Daoy (cell line): ENCODE results near the gene NAB1. TPM values are rescaled to one million over a fixed set of nuclear protein-coding genes. Genes with fewer than 3 reads are reported as not detected.

Source experiments
- DNase-seq: peaks from one replicate; pipeline ENCODE4 v3.0.0-alpha.2; 2015; ENCODE audit warnings: low read depth
- total RNA-seq: library from RNA; depleted of rRNA; stranded (reverse); fragments of >200 nt; shearing (Covaris generic); gene quantifications from 2 replicates; pipeline ENCODE4 v1.2.3, GENCODE V29; 2014; rRNA removed

The NAB1 gene
- total RNA-seq, 1 experiment from 2014 or later: 47.6 TPM

- no peak for DNase-seq
Measured at GRCh38 chr2:190713471-190713870, 64.6 kb downstream of the NAB1 start.

- no peak for DNase-seq
Measured at GRCh38 chr2:190714958-190715357, 66.1 kb downstream of the NAB1 start.

- no peak for DNase-seq
Measured at GRCh38 chr2:190716176-190716807, 67.4 kb downstream of the NAB1 start.

GRCh38 chr2:190717306-190717705 is 68.4 kb downstream of the NAB1 start:
- peak; percentile 31 for DNase-seq

- peak; percentile 30 for DNase-seq
Measured at GRCh38 chr2:190717764-190718651, 69.1 kb downstream of the NAB1 start.

GRCh38 chr2:190718652-190719526 is 70.0 kb downstream of the NAB1 start:
- peak; percentile 94 for DNase-seq

- no peak for DNase-seq
Measured at GRCh38 chr2:190720276-190720675, 71.4 kb downstream of the NAB1 start.

GRCh38 chr2:190720691-190721090 is 71.8 kb downstream of the NAB1 start:
- no peak for DNase-seq

- no peak for DNase-seq
Measured at GRCh38 chr2:190722061-190722759, 73.3 kb downstream of the NAB1 start.

GRCh38 chr2:190722835-190723234 is 74.0 kb downstream of the NAB1 start:
- DNase-seq: no peak

GRCh38 chr2:190723397-190724090 is 74.7 kb downstream of the NAB1 start:
- no peak for DNase-seq

GRCh38 chr2:190726255-190726654 is 77.4 kb downstream of the NAB1 start:
- no peak for DNase-seq

- no peak for DNase-seq
Measured at GRCh38 chr2:190736355-190736754, 87.5 kb downstream of the NAB1 start.

- no peak for DNase-seq
Measured at GRCh38 chr2:190740449-190740848, 91.6 kb downstream of the NAB1 start.

Other genes starting within 250 kb of the NAB1 start
- 20.9 TPM in 2 replicates for gene MFSD6, start 240.7 kb upstream of the NAB1 start, total RNA-seq
- gene NEMP2, start 114.4 kb upstream of the NAB1 start, total RNA-seq: 6.7 and 20.0 TPM in 2 replicates
- 136 and 145 TPM in 2 replicates for gene GLS, start 231.7 kb downstream of the NAB1 start, total RNA-seq